Raji (cell line): ENCODE results near the gene MCF2L.

ENCODE experiments used
- POLR2A ChIP-seq: IDR thresholded peaks from 2 replicates; pipeline ENCODE4 v1.6.1; 2011; ENCODE audit warnings: low read depth, low read length, control low read depth; ENCODE audit not compliant: insufficient read depth

MCF2L gene

GRCh38 chr13:113005997-113006396 is 37.0 kb downstream of the MCF2L start:
- no peak for TF ChIP-seq POLR2A

GRCh38 chr13:113006660-113007059 is 37.6 kb downstream of the MCF2L start:
- TF ChIP-seq POLR2A = no peak

- TF ChIP-seq POLR2A = no peak
Observed at GRCh38 chr13:113008851-113009250, 39.8 kb downstream of the MCF2L start.

GRCh38 chr13:113009743-113010509 is 40.9 kb downstream of the MCF2L start:
- no peak for TF ChIP-seq POLR2A

- no peak for TF ChIP-seq POLR2A
Observed at GRCh38 chr13:113010510-113010865, 41.5 kb downstream of the MCF2L start.

GRCh38 chr13:113013303-113013702 is 44.3 kb downstream of the MCF2L start:
- no peak for TF ChIP-seq POLR2A

GRCh38 chr13:113013878-113014751 is 45.1 kb downstream of the MCF2L start:
- TF ChIP-seq POLR2A = no peak

GRCh38 chr13:113014752-113015745 is 46.0 kb downstream of the MCF2L start:
- no peak for TF ChIP-seq POLR2A

- TF ChIP-seq POLR2A = no peak
Observed at GRCh38 chr13:113015826-113016525, 47.0 kb downstream of the MCF2L start.

GRCh38 chr13:113016526-113017295 is 47.7 kb downstream of the MCF2L start:
- TF ChIP-seq POLR2A = no peak

GRCh38 chr13:113017506-113018215 is 48.6 kb downstream of the MCF2L start:
- TF ChIP-seq POLR2A = no peak

GRCh38 chr13:113018676-113019465 is 49.9 kb downstream of the MCF2L start:
- no peak for TF ChIP-seq POLR2A
